ENCODE results near the gene C2CD4A. TPM values are rescaled to one million over a fixed set of nuclear protein-coding genes. Genes with fewer than 3 reads are reported as not detected.

C2CD4A gene
- total and polyA plus RNA-seq, 12 donors: 0.07 to 0.67 (median 0.23) TPM; not detected in 3

DNA sequence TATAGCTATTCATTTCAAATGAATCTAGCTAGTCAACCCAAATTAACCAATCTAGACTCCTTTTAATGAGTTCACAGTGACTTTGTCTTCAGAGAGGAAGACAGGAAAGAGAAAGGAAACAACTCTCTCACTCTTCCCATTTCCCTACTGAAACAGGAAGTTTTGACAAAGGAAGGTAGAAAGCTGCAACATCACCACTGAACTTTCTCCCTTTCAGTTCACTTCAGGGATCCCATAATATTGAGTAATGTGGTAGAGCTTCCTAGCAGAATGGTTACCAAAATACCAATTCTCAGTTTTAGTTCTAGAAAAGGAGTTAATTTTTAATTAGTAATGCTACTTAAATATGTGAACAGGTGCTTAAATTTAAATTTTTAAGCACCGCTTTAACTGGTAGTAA is 14.1 kb upstream of the C2CD4A start:
- H3K27me3 ChIP-seq: no peaks in the 10 kb centered on the region
- TF ChIP-seq, protein P1, sequence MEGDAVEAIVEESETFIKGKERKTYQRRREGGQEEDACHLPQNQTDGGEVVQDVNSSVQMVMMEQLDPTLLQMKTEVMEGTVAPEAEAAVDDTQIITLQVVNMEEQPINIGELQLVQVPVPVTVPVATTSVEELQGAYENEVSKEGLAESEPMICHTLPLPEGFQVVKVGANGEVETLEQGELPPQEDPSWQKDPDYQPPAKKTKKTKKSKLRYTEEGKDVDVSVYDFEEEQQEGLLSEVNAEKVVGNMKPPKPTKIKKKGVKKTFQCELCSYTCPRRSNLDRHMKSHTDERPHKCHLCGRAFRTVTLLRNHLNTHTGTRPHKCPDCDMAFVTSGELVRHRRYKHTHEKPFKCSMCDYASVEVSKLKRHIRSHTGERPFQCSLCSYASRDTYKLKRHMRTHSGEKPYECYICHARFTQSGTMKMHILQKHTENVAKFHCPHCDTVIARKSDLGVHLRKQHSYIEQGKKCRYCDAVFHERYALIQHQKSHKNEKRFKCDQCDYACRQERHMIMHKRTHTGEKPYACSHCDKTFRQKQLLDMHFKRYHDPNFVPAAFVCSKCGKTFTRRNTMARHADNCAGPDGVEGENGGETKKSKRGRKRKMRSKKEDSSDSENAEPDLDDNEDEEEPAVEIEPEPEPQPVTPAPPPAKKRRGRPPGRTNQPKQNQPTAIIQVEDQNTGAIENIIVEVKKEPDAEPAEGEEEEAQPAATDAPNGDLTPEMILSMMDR (IDR thresholded peaks at IDR 0.05): no peak
- TF ChIP-seq POLR2A (IDR thresholded peaks at IDR 0.05): no peak
- intact Hi-C loops (cut with DNase I): no loop called here
- no peak overlapping the region for H3K4me3 ChIP-seq
- peaks cover 28 to 35% of the 10 kb centered on the region in 2 donors for H3K4me1 ChIP-seq (replicated peaks in 1 of 2)
- 92 to 100% (median 99%) methylated on average over 1 of the region's 1 CpG for WGBS, 4 donors
- DNase-seq: no peak
- H3K9me3 ChIP-seq (replicated peaks in 1 of 3): no peaks in the 10 kb centered on the region
- no peak overlapping the region for H3K27ac ChIP-seq
- no peaks in the 10 kb centered on the region for H3K36me3 ChIP-seq (replicated peaks in 1 of 2)

DNA sequence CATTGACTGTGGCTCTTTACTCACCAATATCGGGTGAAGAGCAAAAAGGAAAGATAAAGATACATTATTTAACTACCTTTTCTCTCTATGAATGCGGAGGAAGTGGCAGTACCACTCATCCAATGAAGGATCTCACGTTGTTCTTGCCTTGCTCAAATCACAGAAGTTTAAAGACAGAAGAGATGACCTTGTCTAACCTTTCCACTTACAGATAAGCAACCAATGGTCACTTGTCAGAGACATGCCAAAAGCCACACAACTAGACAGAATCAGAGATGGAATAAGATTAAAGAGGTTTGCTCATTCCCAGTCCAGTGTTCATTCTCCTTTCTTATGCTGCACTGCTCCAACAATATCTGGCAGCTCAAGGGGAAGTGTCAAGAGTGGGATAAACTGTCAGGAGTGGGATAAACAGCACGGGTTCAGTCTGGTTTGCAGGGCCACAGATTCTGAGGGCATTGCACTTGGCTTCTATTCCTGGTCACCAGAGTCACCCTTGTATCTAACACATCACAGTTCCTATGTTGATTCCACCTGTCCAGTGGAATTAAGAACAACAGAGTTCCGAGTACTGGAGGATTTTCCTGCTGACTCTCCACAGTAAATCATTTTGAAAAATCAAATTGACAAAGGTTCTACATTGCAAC is 13.2 kb upstream of the C2CD4A start:
- H3K4me3 ChIP-seq: no peak overlapping the region
- H3K4me1 ChIP-seq (replicated peaks in 1 of 2): peaks cover 28 to 44% of the 10 kb centered on the region in 2 donors
- H3K9me3 ChIP-seq (replicated peaks in 1 of 3): no peaks in the 10 kb centered on the region
- no peak for DNase-seq
- intact Hi-C loops (cut with DNase I): no loop called here
- no peaks in the 10 kb centered on the region for H3K27me3 ChIP-seq
- H3K36me3 ChIP-seq (replicated peaks in 1 of 2): no peaks in the 10 kb centered on the region
- WGBS, 4 donors: 46 to 60% (median 46%) methylated on average over 5 of the region's 5 CpGs
- TF ChIP-seq, protein P1 (IDR thresholded peaks at IDR 0.05): no peak
- TF ChIP-seq POLR2A (IDR thresholded peaks at IDR 0.05): no peak
- H3K27ac ChIP-seq: peak overlapping the region in 1 of 5 donors; percentile 3

DNA sequence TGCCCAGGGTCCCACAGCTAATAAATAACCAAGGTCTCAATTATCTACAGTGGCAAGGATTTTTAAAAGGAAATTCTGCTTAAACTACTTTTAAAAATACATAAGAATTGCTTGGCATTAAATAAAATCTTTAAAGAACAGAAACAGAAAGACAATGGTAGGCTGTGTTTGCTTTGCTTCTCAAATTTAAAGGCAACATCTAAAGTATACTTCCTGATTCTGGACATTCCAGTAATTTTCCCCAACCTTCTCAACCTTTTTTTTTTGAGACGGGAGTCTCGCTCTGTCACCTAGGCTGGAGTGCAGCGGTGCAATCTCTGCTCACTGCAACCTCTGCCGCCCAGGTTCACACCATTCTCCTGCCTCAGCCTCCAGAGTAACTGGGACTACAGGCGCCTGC is 11.8 kb upstream of the C2CD4A start:
- Histone ChIP-seq H3K36me3 (replicated peaks in 1 of 2) (no peaks in the 10 kb centered on the region), H3K4me3 (no peak overlapping the region), H3K9me3 (replicated peaks in 1 of 3) (no peaks in the 10 kb centered on the region), H3K4me1 (replicated peaks in 1 of 2) (peaks cover 28 to 52% of the 10 kb centered on the region in 2 donors), H3K27me3 (no peaks in the 10 kb centered on the region), H3K27ac (no peak overlapping the region)
- TF ChIP-seq, protein P1 (IDR thresholded peaks at IDR 0.05): no peak
- no peak for TF ChIP-seq POLR2A (IDR thresholded peaks at IDR 0.05)
- intact Hi-C loops (cut with DNase I): no loop called here
- 92 to 97% (median 94%) methylated on average over 5 of the region's 5 CpGs for WGBS, 4 donors
- DNase-seq: no peak

DNA sequence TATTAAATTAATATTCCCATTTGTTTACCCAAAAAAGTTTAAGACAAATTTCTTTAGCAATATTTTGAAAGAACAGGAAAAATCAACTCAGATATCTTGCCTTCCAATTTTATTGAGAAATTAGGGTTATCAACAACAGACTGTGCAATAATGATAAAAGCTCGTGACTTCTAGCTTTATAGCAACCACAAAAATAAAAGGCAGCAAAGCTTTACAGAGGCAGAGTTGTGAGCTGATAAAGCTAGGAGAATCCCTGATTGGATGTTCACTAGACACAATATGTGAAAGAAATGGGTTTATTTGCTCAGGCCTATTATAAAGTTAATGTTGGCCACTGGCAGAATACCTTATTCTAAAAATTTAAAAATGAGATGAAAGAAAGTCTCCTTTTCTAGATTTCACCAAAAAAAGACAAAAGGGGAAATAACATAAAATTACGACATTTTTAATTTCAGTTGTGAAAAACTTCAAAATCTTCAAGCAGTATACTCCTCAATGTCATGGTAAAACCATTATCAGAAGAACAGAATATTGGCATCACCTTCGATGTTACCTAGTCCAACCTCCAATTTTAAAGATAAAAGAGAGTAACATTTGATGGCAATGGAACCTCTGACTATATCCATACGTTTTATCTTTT is 9.3 kb upstream of the C2CD4A start:
- intact Hi-C loops (cut with DNase I): no loop called here
- Histone ChIP-seq H3K9me3 (replicated peaks in 1 of 3) (no peaks in the 10 kb centered on the region), H3K4me1 (replicated peaks in 1 of 2) (peaks cover 16 to 35% of the 10 kb centered on the region in 2 donors), H3K27ac (no peak overlapping the region), H3K27me3 (no peaks in the 10 kb centered on the region), H3K36me3 (replicated peaks in 1 of 2) (no peaks in the 10 kb centered on the region), H3K4me3 (no peak overlapping the region)
- no peak for TF ChIP-seq POLR2A (IDR thresholded peaks at IDR 0.05)
- TF ChIP-seq, protein P1 (IDR thresholded peaks at IDR 0.05): no peak
- DNase-seq: no peak
- WGBS, 4 donors: 76 to 83% (median 81%) methylated on average over 4 of the region's 4 CpGs

Measured in adrenal gland (tissue), 12 donors.